ENCODE results near the gene KRT77. TPM values are rescaled to one million over a fixed set of nuclear protein-coding genes. Genes with fewer than 3 reads are reported as not detected.

Gene KRT77
- total RNA-seq, 2 donors from 2014 or later = 0.41 TPM; not detected in 1

DNA sequence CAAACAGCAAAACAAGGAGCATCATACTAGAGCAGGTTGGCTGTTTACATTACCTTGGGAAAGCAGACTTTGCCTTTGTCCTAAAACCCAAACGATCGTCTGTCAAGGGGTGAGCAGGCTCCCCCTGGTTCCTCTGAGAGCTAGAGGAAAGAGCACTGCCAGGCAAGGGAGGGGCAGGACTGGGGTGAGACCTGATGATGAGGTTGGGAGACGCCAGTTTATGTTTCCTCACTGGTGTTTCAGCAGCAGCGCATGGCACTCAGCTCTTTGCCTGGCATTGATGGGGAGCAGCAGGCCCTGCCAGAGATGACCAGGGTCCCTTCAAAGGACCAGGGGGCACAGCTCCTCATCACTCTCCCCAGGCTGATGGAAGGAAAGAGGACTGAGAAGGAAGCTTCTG is 43.4 kb downstream of the KRT77 start:
- DNase-seq (ENCODE audit: low spot score) (no peak), ATAC-seq (ENCODE audit: insufficient number of reproducible peaks, low FRiP score, low read depth) (no peak)
- TF ChIP-seq, protein P1, sequence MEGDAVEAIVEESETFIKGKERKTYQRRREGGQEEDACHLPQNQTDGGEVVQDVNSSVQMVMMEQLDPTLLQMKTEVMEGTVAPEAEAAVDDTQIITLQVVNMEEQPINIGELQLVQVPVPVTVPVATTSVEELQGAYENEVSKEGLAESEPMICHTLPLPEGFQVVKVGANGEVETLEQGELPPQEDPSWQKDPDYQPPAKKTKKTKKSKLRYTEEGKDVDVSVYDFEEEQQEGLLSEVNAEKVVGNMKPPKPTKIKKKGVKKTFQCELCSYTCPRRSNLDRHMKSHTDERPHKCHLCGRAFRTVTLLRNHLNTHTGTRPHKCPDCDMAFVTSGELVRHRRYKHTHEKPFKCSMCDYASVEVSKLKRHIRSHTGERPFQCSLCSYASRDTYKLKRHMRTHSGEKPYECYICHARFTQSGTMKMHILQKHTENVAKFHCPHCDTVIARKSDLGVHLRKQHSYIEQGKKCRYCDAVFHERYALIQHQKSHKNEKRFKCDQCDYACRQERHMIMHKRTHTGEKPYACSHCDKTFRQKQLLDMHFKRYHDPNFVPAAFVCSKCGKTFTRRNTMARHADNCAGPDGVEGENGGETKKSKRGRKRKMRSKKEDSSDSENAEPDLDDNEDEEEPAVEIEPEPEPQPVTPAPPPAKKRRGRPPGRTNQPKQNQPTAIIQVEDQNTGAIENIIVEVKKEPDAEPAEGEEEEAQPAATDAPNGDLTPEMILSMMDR (IDR thresholded peaks at IDR 0.05) = no peak
- H3K4me1 ChIP-seq (ENCODE audit: control insufficient read depth in 1 of 2, low read depth in 2 of 2) = no peaks in the 10 kb centered on the region
- no peak overlapping the region for H3K27ac ChIP-seq
- H3K36me3 ChIP-seq = no peaks in the 10 kb centered on the region
- no peaks in the 10 kb centered on the region for H3K9me3 ChIP-seq
- H3K4me3 ChIP-seq = no peak overlapping the region
- no peaks in the 10 kb centered on the region for H3K27me3 ChIP-seq (replicated peaks; ENCODE audit: insufficient read depth)

- Histone ChIP-seq H3K9me3 (no peaks in the 10 kb centered on the region), H3K4me1 (ENCODE audit: control insufficient read depth in 1 of 2, low read depth in 2 of 2) (no peaks in the 10 kb centered on the region), H3K27ac (no peak overlapping the region), H3K4me3 (no peak overlapping the region), H3K27me3 (replicated peaks; ENCODE audit: insufficient read depth) (no peaks in the 10 kb centered on the region), H3K36me3 (no peaks in the 10 kb centered on the region)
- DNase-seq (ENCODE audit: low spot score) (no peak), ATAC-seq (ENCODE audit: insufficient number of reproducible peaks, low FRiP score, low read depth) (no peak)
- TF ChIP-seq, protein P1 (IDR thresholded peaks at IDR 0.05) = no peak
These were observed 43.9 kb downstream of the KRT77 start for GRCh38 chr12:52659395-52659794.

DNA sequence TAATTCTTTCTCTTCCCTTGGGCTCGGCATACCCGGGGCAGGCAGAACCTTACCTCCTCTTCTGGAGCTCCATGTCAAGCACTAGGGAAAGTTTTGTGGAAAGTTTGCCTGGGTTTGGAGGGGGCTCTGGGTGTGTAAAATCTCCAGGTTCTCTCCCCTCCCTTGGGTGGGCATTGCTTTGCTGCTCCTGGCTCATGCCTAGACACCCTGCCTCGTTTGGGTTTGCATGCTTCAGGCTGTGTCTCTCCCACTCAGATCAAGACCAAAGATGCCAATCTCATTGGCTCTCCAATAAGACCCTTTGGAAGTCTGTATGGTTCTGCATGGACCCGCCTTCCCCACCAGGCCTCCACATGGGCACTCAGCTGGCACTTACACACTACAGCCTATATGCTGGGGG is 45.1 kb downstream of the KRT77 start:
- no peak overlapping the region for H3K4me3 ChIP-seq
- no peaks in the 10 kb centered on the region for H3K36me3 ChIP-seq
- H3K27ac ChIP-seq = no peak overlapping the region
- no peaks in the 10 kb centered on the region for H3K27me3 ChIP-seq (replicated peaks; ENCODE audit: insufficient read depth)
- TF ChIP-seq, protein P1 (IDR thresholded peaks at IDR 0.05) = no peak
- no peak for ATAC-seq (ENCODE audit: insufficient number of reproducible peaks, low FRiP score, low read depth)
- H3K9me3 ChIP-seq = no peaks in the 10 kb centered on the region
- H3K4me1 ChIP-seq (ENCODE audit: control insufficient read depth in 1 of 2, low read depth in 2 of 2) = no peaks in the 10 kb centered on the region
- DNase-seq (ENCODE audit: low spot score) = no peak

GRCh38 chr12:52657250-52657902 is 45.9 kb downstream of the KRT77 start:
- TF ChIP-seq, protein P1 (IDR thresholded peaks at IDR 0.05) = no peak
- ATAC-seq (ENCODE audit: insufficient number of reproducible peaks, low FRiP score, low read depth) = no peak

DNA sequence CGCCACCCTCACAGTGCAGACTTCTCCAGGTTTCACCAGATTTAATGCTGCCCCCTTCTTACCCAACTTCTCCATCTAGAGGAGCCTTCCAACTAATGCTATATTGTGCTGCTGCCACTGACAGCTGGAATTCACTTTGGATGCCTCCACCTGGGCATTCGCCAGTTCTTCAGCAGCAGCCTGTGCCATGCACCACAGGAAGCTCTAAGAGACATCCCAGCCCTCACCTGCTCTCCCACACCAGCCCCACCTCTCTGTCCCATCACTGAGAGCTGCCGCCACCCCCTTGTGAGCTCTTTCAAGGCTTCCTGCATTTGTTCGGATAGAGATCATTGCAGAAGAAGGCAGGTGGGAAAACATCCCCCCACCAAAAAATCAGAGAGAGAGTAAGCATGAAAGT is 46.7 kb downstream of the KRT77 start:
- no peak overlapping the region for H3K4me3 ChIP-seq
- no peak overlapping the region for H3K27ac ChIP-seq
- TF ChIP-seq, protein P1 (IDR thresholded peaks at IDR 0.05) = no peak
- DNase-seq (ENCODE audit: low spot score) (no peak), ATAC-seq (ENCODE audit: insufficient number of reproducible peaks, low FRiP score, low read depth) (no peak)
- H3K27me3 ChIP-seq (replicated peaks; ENCODE audit: insufficient read depth) = no peaks in the 10 kb centered on the region
- no peaks in the 10 kb centered on the region for H3K4me1 ChIP-seq (ENCODE audit: control insufficient read depth in 1 of 2, low read depth in 2 of 2)
- no peaks in the 10 kb centered on the region for H3K36me3 ChIP-seq
- H3K9me3 ChIP-seq = no peaks in the 10 kb centered on the region

More at GRCh38 chr12:52657250-52657902, 45.9 kb downstream of the KRT77 start:
- Histone ChIP-seq H3K27me3 (replicated peaks; ENCODE audit: insufficient read depth) (no peaks in the 10 kb centered on the region), H3K4me1 (ENCODE audit: control insufficient read depth in 1 of 2, low read depth in 2 of 2) (no peaks in the 10 kb centered on the region), H3K27ac (no peak overlapping the region), H3K4me3 (no peak overlapping the region), H3K9me3 (no peaks in the 10 kb centered on the region), H3K36me3 (no peaks in the 10 kb centered on the region)
- DNase-seq (ENCODE audit: low spot score) = no peak

Data from thoracic aorta (tissue), 2 donors.